SK-N-SH (cell line): ENCODE results near the gene EGFL8. TPM values are rescaled to one million over a fixed set of nuclear protein-coding genes. Genes with fewer than 3 reads are reported as not detected.

ENCODE experiments used
- CTCF ChIA-PET: fragments of 300-600, 350-600 bp; formaldehyde crosslinking; extraction: SDS; loops from one replicate; lab custom pipeline; 2021; lab: Yijun Ruan, JAX
- POLR2A ChIA-PET: fragments of 350-600 bp; sonication (Branson Sonifier 250); formaldehyde crosslinking; extraction: SDS; loops from one replicate; lab custom pipeline; 2020; ENCODE audit warnings: antibody characterized with exemption, inconsistent platforms; lab: Yijun Ruan, JAX
- DNase-seq: peaks from one replicate; pipeline ENCODE4 v3.0.0; 2012
- H2AFZ ChIP-seq: fragments of 200-600 bp; sonication (generic); 2 replicates; pipeline ENCODE4 v1.8.1; 2016; ENCODE audit warnings: antibody characterized with exemption, mild to moderate bottlenecking, low read depth
- H3F3A ChIP-seq: fragments of 200-600 bp; sonication (generic); replicated peaks from 2 replicates; pipeline ENCODE3; 2016; ENCODE audit warnings: antibody characterized with exemption, mild to moderate bottlenecking; ENCODE audit not compliant: insufficient read depth
- H3K27ac ChIP-seq, 2 experiments: fragments of 200-500 bp in 1 of 2; fragments of 200-600 bp in 1 of 2; sonication (Bioruptor generic) in 1 of 2; sonication (generic), shearing (Covaris generic) in 1 of 2; 2 replicates each; pipeline versions ENCODE4 v1.5.1 to v1.6.1; 2014 to 2016; ENCODE audit warnings: low read depth in 2 of 2, inconsistent platforms in 1 of 2, low read length in 1 of 2, mild to moderate bottlenecking in 1 of 2, mixed read lengths in 1 of 2
- H3K27me3 ChIP-seq: fragments of 200-600 bp; sonication (generic), shearing (Covaris generic); 2 replicates; pipeline ENCODE4 v1.6.1; 2016; ENCODE audit warnings: mixed run types; ENCODE audit not compliant: insufficient read depth
- H3K36me3 ChIP-seq, 2 experiments: fragments of 200-500 bp in 1 of 2; fragments of 200-600 bp in 1 of 2; sonication (Bioruptor generic) in 1 of 2; sonication (generic) in 1 of 2; replicated peaks in 1 of 2; 2 replicates each; pipeline versions ENCODE3 to v1.5.1; 2014 to 2016; ENCODE audit warnings: low read length in 1 of 2, mild to moderate bottlenecking in 1 of 2; ENCODE audit not compliant: insufficient read depth in 2 of 2, control insufficient read depth in 1 of 2
- H3K4me1 ChIP-seq, 2 experiments: fragments of 200-500 bp in 1 of 2; fragments of 200-600 bp in 1 of 2; sonication (Bioruptor generic) in 1 of 2; sonication (generic), shearing (Covaris generic) in 1 of 2; 2 replicates each; pipeline versions ENCODE4 v1.5.1 to v1.6.1; 2014 to 2016; ENCODE audit warnings: low read depth in 1 of 2, low read length in 1 of 2, mixed run types in 1 of 2; ENCODE audit not compliant: insufficient read depth in 2 of 2, control insufficient read depth in 1 of 2
- H3K4me2 ChIP-seq: fragments of 200-600 bp; sonication (generic), shearing (Covaris generic); 2 replicates; pipeline ENCODE4 v1.6.1; 2017; ENCODE audit warnings: mixed run types
- H3K4me3 ChIP-seq, 2 experiments: fragments of 200-500 bp in 1 of 2; fragments of 200-600 bp in 1 of 2; sonication (Bioruptor generic) in 1 of 2; sonication (generic), shearing (Covaris generic) in 1 of 2; 2 replicates each; pipeline versions ENCODE4 v1.5.1 to v1.8.1; 2014 to 2016; ENCODE audit warnings: low read depth in 2 of 2, inconsistent platforms in 1 of 2, low read length in 1 of 2, mild to moderate bottlenecking in 1 of 2, mixed read lengths in 1 of 2, moderate library complexity in 1 of 2
- H3K79me2 ChIP-seq: fragments of 200-600 bp; sonication (generic); 2 replicates; pipeline ENCODE4 v1.8.1; 2017; ENCODE audit warnings: mild to moderate bottlenecking; ENCODE audit not compliant: insufficient read depth
- H3K9ac ChIP-seq: fragments of 200-600 bp; sonication (generic); 2 replicates; pipeline ENCODE4 v1.6.1; 2017; ENCODE audit warnings: mixed run types
- H3K9me2 ChIP-seq: fragments of 200-600 bp; sonication (generic); 2 replicates; pipeline ENCODE4 v1.6.1; 2017; ENCODE audit warnings: mixed run types
- H3K9me3 ChIP-seq: fragments of 200-600 bp; sonication (generic); 2 replicates; pipeline ENCODE4 v1.6.1; 2017; ENCODE audit warnings: mixed run types, mild to moderate bottlenecking, moderate library complexity
- H4K20me1 ChIP-seq: fragments of 200-600 bp; sonication (generic); 2 replicates; pipeline ENCODE4 v1.6.1; 2017; ENCODE audit warnings: mild to moderate bottlenecking, mixed run types; ENCODE audit not compliant: insufficient read depth
- CTCF ChIP-seq: fragments of 200-600 bp; sonication (generic); IDR thresholded peaks from 2 replicates; pipeline ENCODE4 v1.6.1; 2017; ENCODE audit warnings: antibody characterized with exemption, mild to moderate bottlenecking, moderate library complexity
- ELF1 ChIP-seq: IDR thresholded peaks from 2 replicates; pipeline ENCODE4 v1.4.0; 2012
- EP300 ChIP-seq, 2 experiments: IDR thresholded peaks; 2 replicates each; pipeline versions ENCODE4 v1.4.0 to v1.6.1; 2012; ENCODE audit warnings: borderline replicate concordance in 1 of 2, low read depth in 1 of 2, low read length in 1 of 2
- FOSL2 ChIP-seq: IDR thresholded peaks from 2 replicates; pipeline ENCODE4 v1.4.0; 2012; ENCODE audit warnings: low read depth, mild to moderate bottlenecking, moderate library complexity, borderline replicate concordance
- FOXJ3 ChIP-seq: sonication (generic); formaldehyde crosslinking; IDR thresholded peaks from 2 replicates; pipeline ENCODE4 v1.5.1; 2020; ENCODE audit warnings: mild to moderate bottlenecking, missing genetic modification reagents
- FOXM1 ChIP-seq: IDR thresholded peaks from 2 replicates; pipeline ENCODE4 v1.4.0; 2012; ENCODE audit warnings: low read depth, mild to moderate bottlenecking
- GABPA ChIP-seq: IDR thresholded peaks from 2 replicates; pipeline ENCODE4 v1.4.0; 2012; ENCODE audit warnings: low read depth, mild to moderate bottlenecking
- GATA2 ChIP-seq: sonication (generic); formaldehyde crosslinking; IDR thresholded peaks from 2 replicates; pipeline ENCODE4 v1.5.0; 2020; ENCODE audit warnings: mild to moderate bottlenecking, missing genetic modification reagents
- MXI1 ChIP-seq: IDR thresholded peaks from 2 replicates; pipeline ENCODE4 v1.6.1; 2012; ENCODE audit warnings: mild to moderate bottlenecking, low read depth, low read length, improper control_type of control experiment
- NFIC ChIP-seq: IDR thresholded peaks from 2 replicates; pipeline ENCODE4 v1.4.0; 2012; ENCODE audit warnings: borderline replicate concordance
- NRF1 ChIP-seq: IDR thresholded peaks from 2 replicates; pipeline ENCODE4 v1.6.1; 2012; ENCODE audit warnings: low read depth, mild to moderate bottlenecking, low read length
- PBX3 ChIP-seq: IDR thresholded peaks from 2 replicates; pipeline ENCODE4; 2012
- TCF12 ChIP-seq: IDR thresholded peaks from 2 replicates; pipeline ENCODE4 v1.4.0; 2012
- YY1 ChIP-seq: IDR thresholded peaks from 2 replicates; pipeline ENCODE4 v1.4.0; 2012; ENCODE audit warnings: low read depth, mild to moderate bottlenecking
- ZBTB33 ChIP-seq: IDR thresholded peaks from 2 replicates; pipeline ENCODE4 v1.4.0; 2012; ENCODE audit warnings: low read depth, borderline replicate concordance
- polyA plus RNA-seq, 3 experiments: library from polyadenylated mRNA; depleted of rRNA; stranded (reverse); fragments of >200 nt; gene quantifications; 2 replicates each; pipeline ENCODE4 v1.2.3, GENCODE V29; 2012

EGFL8 gene
- 7.7 and 10.7 TPM in 2 replicates for polyA plus RNA-seq (2012; rRNA removed)
- 2.2 and 2.3 TPM in 2 replicates for polyA plus RNA-seq (2012; cell fraction: cytosol; rRNA removed)
- 80.4 and 108 TPM in 2 replicates for polyA plus RNA-seq (2012; cell fraction: nucleus; rRNA removed)

- no peak for TF ChIP-seq TCF12
- TF ChIP-seq FOXJ3, result no peak
- TF ChIP-seq NRF1, result no peak
- no peak for TF ChIP-seq FOXM1
- TF ChIP-seq YY1, result no peak
- no peak for TF ChIP-seq FOSL2
- no peak for TF ChIP-seq ELF1
- TF ChIP-seq GATA2, result no peak
- no peak for TF ChIP-seq ZBTB33
- no peak for TF ChIP-seq PBX3
- no peak for TF ChIP-seq NFIC
- no peak for TF ChIP-seq GABPA
- TF ChIP-seq CTCF, result no peak
- no peak for TF ChIP-seq MXI1
- no peak for TF ChIP-seq EP300 (IDR thresholded peaks at IDR 0.05; ENCODE audit: borderline replicate concordance in 1 of 2, low read depth in 1 of 2, low read length in 1 of 2)
- TF ChIP-seq, all 33 proteins: peak for 0
- H3K4me2 ChIP-seq, result no peak within 1 kb of the TSS
- H3K9ac ChIP-seq, result no peak within 1 kb of the TSS
- H3K9me2 ChIP-seq, result no peaks in the 10 kb centered on the region
- H3K27ac ChIP-seq, result no peak within 1 kb of the TSS
- ChIA-PET POLR2A (no interaction called here), CTCF (interaction anchor here (1.0 to 2.0 kb wide), 4 partner anchors 10 to 46 kb away, joined by 3 to 7 read pairs (median 5); partner anchors contain the start of gene AGPAT1)
- H3K9me3 ChIP-seq, result no peaks in the 10 kb centered on the region
- no peak within 1 kb of the TSS for H3K4me3 ChIP-seq
- no peaks in the 10 kb centered on the region for H3K4me1 ChIP-seq
- H4K20me1 ChIP-seq, result no peaks in the 10 kb centered on the region
- peaks cover 10 to 19% of the 10 kb centered on the region in 2 experiments for H3K36me3 ChIP-seq
- no peak for DNase-seq
- no peaks in the 10 kb centered on the region for H3K27me3 ChIP-seq
- peaks cover 2% of the 10 kb centered on the region for H3F3A ChIP-seq
- no peaks in the 10 kb centered on the region for H3K79me2 ChIP-seq
- no peak within 1 kb of the TSS for H2AFZ ChIP-seq
Measured at GRCh38 chr6:32164295-32164694, at the start of gene EGFL8. Gene EGFL8, plus strand, starts transcription at chr6:32164595. Its CDS starts 1,571 bp downstream, at chr6:32166166.
